GM12878 (cell line): ENCODE results near the gene TECTA. TPM values are rescaled to one million over a fixed set of nuclear protein-coding genes. Genes with fewer than 3 reads are reported as not detected.

Source experiments
- BACH1 ChIP-seq: fragments of 450-650 bp; IDR thresholded peaks from 2 replicates; pipeline ENCODE4 v1.6.1; 2017; ENCODE audit warnings: mild to moderate bottlenecking, borderline replicate concordance
- BMI1 ChIP-seq: fragments of 450-650 bp; IDR thresholded peaks from 2 replicates; pipeline ENCODE4 v1.6.1; 2016; ENCODE audit warnings: mild to moderate bottlenecking, moderate library complexity, borderline replicate concordance
- CBFB ChIP-seq: IDR thresholded peaks from 2 replicates; pipeline ENCODE4 v1.6.1; 2016; ENCODE audit warnings: antibody characterized with exemption, low read depth
- CTCF ChIP-seq, 3 experiments: IDR thresholded peaks in 2 of 3; conservative IDR thresholded peaks in 1 of 3; 2 replicates each; pipeline ENCODE4 v1.5.1; 2011; ENCODE audit warnings: low read depth in 3 of 3, low read length in 3 of 3, mild to moderate bottlenecking in 3 of 3, control low read depth in 2 of 3, moderate library complexity in 2 of 3, inconsistent platforms in 1 of 3, mixed read lengths in 1 of 3; ENCODE audit not compliant: control insufficient read depth in 2 of 3, insufficient read depth in 1 of 3; ENCODE audit errors: extremely low read depth in 1 of 3
- IKZF2 ChIP-seq, 2 experiments: fragments of 450-650 bp; IDR thresholded peaks; 2 replicates each; pipeline ENCODE4 v1.6.1; 2017; ENCODE audit warnings: mild to moderate bottlenecking in 2 of 2, moderate library complexity in 2 of 2
- JUND ChIP-seq: IDR thresholded peaks from 2 replicates; pipeline ENCODE4 v1.6.1; 2012; ENCODE audit warnings: low read depth, mild to moderate bottlenecking, low read length, improper control_type of control experiment, moderate library complexity
- LARP7 ChIP-seq: fragments of 450-650 bp; IDR thresholded peaks from 2 replicates; pipeline ENCODE4 v1.6.1; 2017; ENCODE audit warnings: mild to moderate bottlenecking
- MYB ChIP-seq: fragments of 150-350 bp; IDR thresholded peaks from 2 replicates; pipeline ENCODE4 v1.6.1; 2014; ENCODE audit warnings: mild to moderate bottlenecking, low read depth, low read length, borderline replicate concordance
- MYC ChIP-seq: IDR thresholded peaks from 2 replicates; pipeline ENCODE4 v1.6.1; 2011; ENCODE audit warnings: mild to moderate bottlenecking, low read length, moderate library complexity, inconsistent platforms; ENCODE audit not compliant: insufficient read depth, insufficient replicate concordance, insufficient read length, severe bottlenecking
- POLR2A ChIP-seq: IDR thresholded peaks from 2 replicates; pipeline ENCODE4 v1.6.1; 2011; ENCODE audit warnings: low read depth, mild to moderate bottlenecking, low read length
- POU2F2 ChIP-seq: IDR thresholded peaks from 3 replicates; pipeline ENCODE4 v1.6.1; 2011; ENCODE audit warnings: low read depth, mild to moderate bottlenecking, low read length, borderline replicate concordance
- SIN3A ChIP-seq: IDR thresholded peaks from 2 replicates; pipeline ENCODE4 v1.6.1; 2012; ENCODE audit warnings: low read depth, low read length, improper control_type of control experiment
- SMAD1 ChIP-seq: fragments of 450-650 bp; IDR thresholded peaks from 2 replicates; pipeline ENCODE4 v1.6.1; 2018; ENCODE audit warnings: mild to moderate bottlenecking, low read depth; ENCODE audit not compliant: partially characterized antibody
- TCF12 ChIP-seq: IDR thresholded peaks from 2 replicates; pipeline ENCODE4 v1.6.1; 2011; ENCODE audit warnings: low read depth, mild to moderate bottlenecking, low read length
- YBX1 ChIP-seq: fragments of 450-650 bp; IDR thresholded peaks from 2 replicates; pipeline ENCODE4 v1.6.1; 2016; ENCODE audit warnings: antibody characterized with exemption
- YY1 ChIP-seq: IDR thresholded peaks from 2 replicates; pipeline ENCODE4 v1.6.1; 2011; ENCODE audit warnings: low read depth, mild to moderate bottlenecking, low read length
- polyA plus RNA-seq, 11 experiments: library from polyadenylated mRNA; depleted of rRNA in 4 of 11; unstranded in 6 of 11; stranded (reverse) in 5 of 11; fragments of >200 nt; fragmentation: Nextera tagmentation in 4 of 11; fragmentation: Illumina TruSeq in 1 of 11; extraction: Ambion mirVana in 4 of 11; extraction: Trizol in 1 of 11; gene quantifications; 1 replicate in 1 of 11; 2 replicates in 10 of 11; pipeline versions ENCODE4 v1.2.1 to v1.2.3, GENCODE V29; 2011 to 2016; ENCODE audit warnings: inconsistent platforms in 2 of 11, missing spikeins in 2 of 11, low read depth in 1 of 11
- total RNA-seq, 4 experiments: library from RNA; depleted of rRNA in 3 of 4; stranded (reverse); fragments of >200 nt in 3 of 4; fragmentation: Illumina TruSeq in 1 of 4; extraction: Trizol in 1 of 4; gene quantifications; 2 replicates each; pipeline versions ENCODE4 v1.2.1 to v1.2.3, GENCODE V29; 2013 to 2021
- TF ChIP-seq, protein P1 (sequence below): IDR thresholded peaks from 2 replicates; pipeline ENCODE4 v1.6.1; 2012; ENCODE audit warnings: improper control_type of control experiment, low read depth, low read length; ENCODE audit not compliant: insufficient replicate concordance
- TF ChIP-seq, protein P2 (sequence below): fragments of 450-650 bp; IDR thresholded peaks from 2 replicates; pipeline ENCODE4 v1.6.1; 2017; ENCODE audit warnings: mild to moderate bottlenecking, moderate library complexity

The TECTA gene
- total and polyA plus RNA-seq, 10 of the 15 experiments (the other 5 are each of a cell fraction or from before 2014, with no cell fraction given), result under 0.01 to 0.14 (median 0.05) TPM; not detected in 1

DNA sequence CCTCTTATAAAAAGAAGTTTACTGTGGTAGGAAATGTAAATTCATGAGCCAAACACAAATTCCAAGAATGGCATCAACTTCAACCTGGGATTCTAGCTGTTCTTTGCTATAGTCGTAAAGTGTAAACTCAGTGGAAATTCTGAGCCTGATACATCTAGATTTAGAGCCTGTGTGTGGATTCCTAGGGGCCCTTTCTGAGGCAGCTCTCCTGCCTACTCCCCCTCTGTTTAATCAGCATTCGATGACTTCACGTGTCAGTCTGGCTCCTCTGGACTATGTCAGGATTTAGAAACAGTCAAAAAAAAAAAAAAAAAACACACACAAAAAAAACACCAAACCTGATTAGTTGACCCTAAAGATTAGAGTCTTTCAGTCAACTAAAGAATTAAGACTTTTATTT is 98.5 kb downstream of the TECTA start (continued):
- TF ChIP-seq, protein P1, sequence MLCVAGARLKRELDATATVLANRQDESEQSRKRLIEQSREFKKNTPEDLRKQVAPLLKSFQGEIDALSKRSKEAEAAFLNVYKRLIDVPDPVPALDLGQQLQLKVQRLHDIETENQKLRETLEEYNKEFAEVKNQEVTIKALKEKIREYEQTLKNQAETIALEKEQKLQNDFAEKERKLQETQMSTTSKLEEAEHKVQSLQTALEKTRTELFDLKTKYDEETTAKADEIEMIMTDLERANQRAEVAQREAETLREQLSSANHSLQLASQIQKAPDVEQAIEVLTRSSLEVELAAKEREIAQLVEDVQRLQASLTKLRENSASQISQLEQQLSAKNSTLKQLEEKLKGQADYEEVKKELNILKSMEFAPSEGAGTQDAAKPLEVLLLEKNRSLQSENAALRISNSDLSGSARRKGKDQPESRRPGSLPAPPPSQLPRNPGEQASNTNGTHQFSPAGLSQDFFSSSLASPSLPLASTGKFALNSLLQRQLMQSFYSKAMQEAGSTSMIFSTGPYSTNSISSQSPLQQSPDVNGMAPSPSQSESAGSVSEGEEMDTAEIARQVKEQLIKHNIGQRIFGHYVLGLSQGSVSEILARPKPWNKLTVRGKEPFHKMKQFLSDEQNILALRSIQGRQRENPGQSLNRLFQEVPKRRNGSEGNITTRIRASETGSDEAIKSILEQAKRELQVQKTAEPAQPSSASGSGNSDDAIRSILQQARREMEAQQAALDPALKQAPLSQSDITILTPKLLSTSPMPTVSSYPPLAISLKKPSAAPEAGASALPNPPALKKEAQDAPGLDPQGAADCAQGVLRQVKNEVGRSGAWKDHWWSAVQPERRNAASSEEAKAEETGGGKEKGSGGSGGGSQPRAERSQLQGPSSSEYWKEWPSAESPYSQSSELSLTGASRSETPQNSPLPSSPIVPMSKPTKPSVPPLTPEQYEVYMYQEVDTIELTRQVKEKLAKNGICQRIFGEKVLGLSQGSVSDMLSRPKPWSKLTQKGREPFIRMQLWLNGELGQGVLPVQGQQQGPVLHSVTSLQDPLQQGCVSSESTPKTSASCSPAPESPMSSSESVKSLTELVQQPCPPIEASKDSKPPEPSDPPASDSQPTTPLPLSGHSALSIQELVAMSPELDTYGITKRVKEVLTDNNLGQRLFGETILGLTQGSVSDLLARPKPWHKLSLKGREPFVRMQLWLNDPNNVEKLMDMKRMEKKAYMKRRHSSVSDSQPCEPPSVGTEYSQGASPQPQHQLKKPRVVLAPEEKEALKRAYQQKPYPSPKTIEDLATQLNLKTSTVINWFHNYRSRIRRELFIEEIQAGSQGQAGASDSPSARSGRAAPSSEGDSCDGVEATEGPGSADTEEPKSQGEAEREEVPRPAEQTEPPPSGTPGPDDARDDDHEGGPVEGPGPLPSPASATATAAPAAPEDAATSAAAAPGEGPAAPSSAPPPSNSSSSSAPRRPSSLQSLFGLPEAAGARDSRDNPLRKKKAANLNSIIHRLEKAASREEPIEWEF, result no peak
- no peak for TF ChIP-seq TCF12
- no peak for TF ChIP-seq BMI1
- TF ChIP-seq CTCF (IDR thresholded peaks at IDR 0.05 in 2 of 3, conservative IDR thresholded peaks at IDR 0.05 in 1 of 3; ENCODE audit: control insufficient read depth in 2 of 3, extremely low read depth in 1 of 3, insufficient read depth in 1 of 3, low read depth in 3 of 3, low read length in 3 of 3), result no peak
- no peak for TF ChIP-seq LARP7
- no peak for TF ChIP-seq CBFB
- no peak for TF ChIP-seq SMAD1
- no peak for TF ChIP-seq POU2F2
- TF ChIP-seq MYB, result no peak
- TF ChIP-seq YY1, result no peak
- no peak for TF ChIP-seq MYC
- TF ChIP-seq YBX1, result no peak
- no peak for TF ChIP-seq IKZF2 (IDR thresholded peaks at IDR 0.05)
- no peak for TF ChIP-seq SIN3A
- TF ChIP-seq JUND, result no peak
- no peak for TF ChIP-seq POLR2A
- TF ChIP-seq BACH1, result no peak
- TF ChIP-seq, protein P2, sequence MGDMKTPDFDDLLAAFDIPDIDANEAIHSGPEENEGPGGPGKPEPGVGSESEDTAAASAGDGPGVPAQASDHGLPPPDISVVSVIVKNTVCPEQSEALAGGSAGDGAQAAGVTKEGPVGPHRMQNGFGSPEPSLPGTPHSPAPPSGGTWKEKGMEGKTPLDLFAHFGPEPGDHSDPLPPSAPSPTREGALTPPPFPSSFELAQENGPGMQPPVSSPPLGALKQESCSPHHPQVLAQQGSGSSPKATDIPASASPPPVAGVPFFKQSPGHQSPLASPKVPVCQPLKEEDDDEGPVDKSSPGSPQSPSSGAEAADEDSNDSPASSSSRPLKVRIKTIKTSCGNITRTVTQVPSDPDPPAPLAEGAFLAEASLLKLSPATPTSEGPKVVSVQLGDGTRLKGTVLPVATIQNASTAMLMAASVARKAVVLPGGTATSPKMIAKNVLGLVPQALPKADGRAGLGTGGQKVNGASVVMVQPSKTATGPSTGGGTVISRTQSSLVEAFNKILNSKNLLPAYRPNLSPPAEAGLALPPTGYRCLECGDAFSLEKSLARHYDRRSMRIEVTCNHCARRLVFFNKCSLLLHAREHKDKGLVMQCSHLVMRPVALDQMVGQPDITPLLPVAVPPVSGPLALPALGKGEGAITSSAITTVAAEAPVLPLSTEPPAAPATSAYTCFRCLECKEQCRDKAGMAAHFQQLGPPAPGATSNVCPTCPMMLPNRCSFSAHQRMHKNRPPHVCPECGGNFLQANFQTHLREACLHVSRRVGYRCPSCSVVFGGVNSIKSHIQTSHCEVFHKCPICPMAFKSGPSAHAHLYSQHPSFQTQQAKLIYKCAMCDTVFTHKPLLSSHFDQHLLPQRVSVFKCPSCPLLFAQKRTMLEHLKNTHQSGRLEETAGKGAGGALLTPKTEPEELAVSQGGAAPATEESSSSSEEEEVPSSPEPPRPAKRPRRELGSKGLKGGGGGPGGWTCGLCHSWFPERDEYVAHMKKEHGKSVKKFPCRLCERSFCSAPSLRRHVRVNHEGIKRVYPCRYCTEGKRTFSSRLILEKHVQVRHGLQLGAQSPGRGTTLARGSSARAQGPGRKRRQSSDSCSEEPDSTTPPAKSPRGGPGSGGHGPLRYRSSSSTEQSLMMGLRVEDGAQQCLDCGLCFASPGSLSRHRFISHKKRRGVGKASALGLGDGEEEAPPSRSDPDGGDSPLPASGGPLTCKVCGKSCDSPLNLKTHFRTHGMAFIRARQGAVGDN, result no peak
